CD14-positive monocyte (primary cell): ENCODE measurements around the gene AP1G2. TPM values are rescaled to one million over a fixed set of nuclear protein-coding genes. Genes with fewer than 3 reads are reported as not detected.

Experiments
- DNase-seq, 3 donors: peaks; one replicate each; pipeline ENCODE4 v3.0.0-alpha.2; 2011 to 2022
- H2AFZ ChIP-seq: 2 replicates; pipeline ENCODE4 v1.6.0; 2012; ENCODE audit warnings: mild to moderate bottlenecking, low read depth, low read length, inconsistent platforms; ENCODE audit not compliant: insufficient read depth, poor library complexity, severe bottlenecking
- H3K27ac ChIP-seq, 2 donors: 1 replicate in 1 of 2; 2 replicates in 1 of 2; pipeline ENCODE4 v1.5.1; 2012 to 2013; ENCODE audit warnings: low read length in 2 of 2, control low read depth in 1 of 2, inconsistent platforms in 1 of 2, low read depth in 1 of 2, mild to moderate bottlenecking in 1 of 2
- H3K27me3 ChIP-seq, 2 donors: one replicate each; pipeline versions ENCODE4 v1.6.0 to v1.6.1; 2011 to 2013; ENCODE audit warnings: low read length in 2 of 2; ENCODE audit not compliant: control insufficient read depth in 2 of 2, insufficient read depth in 2 of 2
- H3K36me3 ChIP-seq, 2 donors: replicated peaks in 1 of 2; 1 replicate in 1 of 2; 2 replicates in 1 of 2; pipeline versions ENCODE4 v1.5.1 to v1.6.1; 2012 to 2013; ENCODE audit warnings: low read length in 2 of 2, control low read depth in 1 of 2, inconsistent platforms in 1 of 2, mild to moderate bottlenecking in 1 of 2; ENCODE audit not compliant: insufficient read depth in 2 of 2, control insufficient read depth in 1 of 2
- H3K4me1 ChIP-seq, 2 donors: 1 replicate in 1 of 2; 2 replicates in 1 of 2; pipeline versions ENCODE4 v1.5.1 to v1.6.1; 2012 to 2013; ENCODE audit warnings: low read length in 2 of 2, control low read depth in 1 of 2, inconsistent platforms in 1 of 2, mild to moderate bottlenecking in 1 of 2, moderate library complexity in 1 of 2; ENCODE audit not compliant: insufficient read depth in 2 of 2, control insufficient read depth in 1 of 2
- H3K4me2 ChIP-seq: replicated peaks from 2 replicates; pipeline ENCODE3; 2012; ENCODE audit warnings: low read length, moderate library complexity, mild to moderate bottlenecking; ENCODE audit not compliant: poor library complexity, severe bottlenecking; ENCODE audit errors: extremely low read depth
- H3K4me3 ChIP-seq, 3 experiments: fragments of 200-600 bp in 1 of 3; sonication (generic) in 1 of 3; replicated peaks in 1 of 3; 1 replicate in 2 of 3; 2 replicates in 1 of 3; pipeline ENCODE4 v1.5.1; 2011 to 2013; ENCODE audit warnings: low read length in 3 of 3, mild to moderate bottlenecking in 3 of 3, control low read depth in 2 of 3, low read depth in 2 of 3, inconsistent platforms in 1 of 3, moderate library complexity in 1 of 3
- H3K79me2 ChIP-seq: 2 replicates; pipeline ENCODE4 v1.6.0; 2012; ENCODE audit warnings: mild to moderate bottlenecking, control low read depth, inconsistent platforms, low read length, moderate library complexity; ENCODE audit not compliant: insufficient read depth
- H3K9ac ChIP-seq: 2 replicates; pipeline ENCODE4 v1.6.0; 2017; ENCODE audit warnings: low read length, mild to moderate bottlenecking; ENCODE audit not compliant: insufficient read depth, poor library complexity, severe bottlenecking
- H3K9me3 ChIP-seq, 2 donors: replicated peaks in 1 of 2; 1 replicate in 1 of 2; 2 replicates in 1 of 2; pipeline versions ENCODE4 v1.5.1 to v1.6.1; 2012 to 2013; ENCODE audit warnings: low read length in 2 of 2, control low read depth in 1 of 2; ENCODE audit not compliant: control insufficient read depth in 1 of 2, insufficient read depth in 1 of 2
- H4K20me1 ChIP-seq: 2 replicates; pipeline ENCODE4 v1.6.0; 2012; ENCODE audit warnings: mild to moderate bottlenecking, low read length, control low read depth, moderate library complexity; ENCODE audit not compliant: insufficient read depth
- H3K27ac Mint-ChIP-seq, 7 donors: one replicate each; pipeline ENCODE4 v1.8.0; 2020; ENCODE audit warnings: mild to moderate bottlenecking in 7 of 7, mixed read lengths in 7 of 7, moderate library complexity in 6 of 7, inconsistent platforms in 2 of 7
- H3K27me3 Mint-ChIP-seq, 3 donors: one replicate each; pipeline ENCODE4 v1.8.0; 2021 to 2022; ENCODE audit warnings: low read depth in 3 of 3, mild to moderate bottlenecking in 3 of 3, mixed read lengths in 3 of 3, moderate library complexity in 3 of 3, inconsistent platforms in 1 of 3
- H3K36me3 Mint-ChIP-seq, 2 donors: one replicate each; pipeline ENCODE4 v1.8.0; 2020; ENCODE audit warnings: mixed read lengths in 2 of 2, inconsistent platforms in 1 of 2, mild to moderate bottlenecking in 1 of 2
- H3K4me1 Mint-ChIP-seq: one replicate; pipeline ENCODE4 v1.8.0; 2020; ENCODE audit warnings: mild to moderate bottlenecking, mixed read lengths
- H3K4me3 Mint-ChIP-seq, 2 donors: one replicate each; pipeline ENCODE4 v1.8.0; 2020; ENCODE audit warnings: mild to moderate bottlenecking in 2 of 2, mixed read lengths in 2 of 2, moderate library complexity in 1 of 2
- H3K9me3 Mint-ChIP-seq, 7 donors: one replicate each; pipeline ENCODE4 v1.8.0; 2020 to 2022; ENCODE audit warnings: mixed read lengths in 7 of 7, mild to moderate bottlenecking in 6 of 7, moderate library complexity in 6 of 7, inconsistent platforms in 2 of 7
- CTCF ChIP-seq: fragments of 200-600 bp; IDR thresholded peaks from one replicate; pipeline ENCODE4 v1.8.0; 2022; ENCODE audit warnings: antibody characterized with exemption, mild to moderate bottlenecking
- WGBS: methylation state at CpG from one replicate; pipeline ENCODE4 v1.1.5; 2013; ENCODE audit warnings: missing lambda C conversion rate; ENCODE audit not compliant: insufficient coverage; 5-methylcytosine and 5-hydroxymethylcytosine counted together
- intact Hi-C, 2 donors: fragments of 100-400 bp; cut with micrococcal nuclease; formaldehyde crosslinking; loops; one replicate each; pipeline versions ENCODE4 v1.15.0 to v1.15.1; 2023
- polyA plus RNA-seq, 3 donors: library from polyadenylated mRNA; depleted of rRNA in 1 of 3; unstranded in 2 of 3; stranded (reverse) in 1 of 3; fragments of 300-500 nt in 2 of 3; fragments of >200 nt in 1 of 3; fragmentation: Illumina TruSeq in 2 of 3; gene quantifications; 1 replicate in 2 of 3; 2 replicates in 1 of 3; pipeline ENCODE4 v1.2.3, GENCODE V29; 2012 to 2021

Gene AP1G2
- polyA plus RNA-seq, 3 donors, result 32.2 to 437 (median 37.0) TPM

GRCh38 chr14:23540141-23540469, 27.5 kb downstream of the AP1G2 start:
- 100% methylated on average over 2 of the region's 4 CpGs for WGBS
- Mint-ChIP-seq H3K36me3 (no peaks in the 10 kb centered on the region), H3K27ac (no peak overlapping the region), H3K9me3 (peaks cover 0 to 1% (median 0%) of the 10 kb centered on the region in 7 donors), H3K27me3 (peaks cover 6 to 7% (median 7%) of the 10 kb centered on the region in 3 donors), H3K4me1 (peaks cover 10% of the 10 kb centered on the region), H3K4me3 (no peak overlapping the region)
- TF ChIP-seq CTCF, result no peak
- Histone ChIP-seq H3K9me3 (no peaks in the 10 kb centered on the region), H3K36me3 (no peaks in the 10 kb centered on the region), H4K20me1 (no peaks in the 10 kb centered on the region), H2AFZ (no peak overlapping the region), H3K4me1 (peaks cover 8 to 10% of the 10 kb centered on the region in 2 donors), H3K9ac (no peak overlapping the region), H3K79me2 (no peaks in the 10 kb centered on the region), H3K4me3 (no peak overlapping the region), H3K27ac (no peak overlapping the region), H3K4me2 (no peak overlapping the region), H3K27me3 (no peaks in the 10 kb centered on the region)
- no peak for DNase-seq
- intact Hi-C loops, result no loop called here

- H3K4me1 Mint-ChIP-seq, result peaks cover 4% of the 10 kb centered on the region
- 65% methylated on average over 6 of the region's 10 CpGs for WGBS
- Histone ChIP-seq H3K4me2 (no peak overlapping the region), H2AFZ (no peak overlapping the region), H3K27ac (no peak overlapping the region), H3K4me1 (peaks cover 2 to 4% of the 10 kb centered on the region in 2 donors), H3K9me3 (no peaks in the 10 kb centered on the region), H4K20me1 (no peaks in the 10 kb centered on the region), H3K27me3 (no peaks in the 10 kb centered on the region), H3K4me3 (no peak overlapping the region), H3K79me2 (no peaks in the 10 kb centered on the region), H3K9ac (no peak overlapping the region), H3K36me3 (no peaks in the 10 kb centered on the region)
- H3K9me3 Mint-ChIP-seq, result peaks cover 0 to 1% (median 0%) of the 10 kb centered on the region in 7 donors
- intact Hi-C loops, result no loop called here
- no peaks in the 10 kb centered on the region for H3K36me3 Mint-ChIP-seq
- DNase-seq, result peak; percentile 15 to 47 (median 43)
- H3K27ac Mint-ChIP-seq, result no peak overlapping the region
- peaks cover 6 to 7% (median 7%) of the 10 kb centered on the region in 3 donors for H3K27me3 Mint-ChIP-seq
- TF ChIP-seq CTCF, result peak; percentile 94
- no peak overlapping the region for H3K4me3 Mint-ChIP-seq
These were observed 28.1 kb downstream of the AP1G2 start for GRCh38 chr14:23539248-23540140.
